Measurements from ENCODE around the gene RNF167.
"Not testable (repeated sequence)": the region's sequence is repeated elsewhere in the genome, so short reads cannot be mapped to it uniquely, and the experiment has no call there.

DNA sequence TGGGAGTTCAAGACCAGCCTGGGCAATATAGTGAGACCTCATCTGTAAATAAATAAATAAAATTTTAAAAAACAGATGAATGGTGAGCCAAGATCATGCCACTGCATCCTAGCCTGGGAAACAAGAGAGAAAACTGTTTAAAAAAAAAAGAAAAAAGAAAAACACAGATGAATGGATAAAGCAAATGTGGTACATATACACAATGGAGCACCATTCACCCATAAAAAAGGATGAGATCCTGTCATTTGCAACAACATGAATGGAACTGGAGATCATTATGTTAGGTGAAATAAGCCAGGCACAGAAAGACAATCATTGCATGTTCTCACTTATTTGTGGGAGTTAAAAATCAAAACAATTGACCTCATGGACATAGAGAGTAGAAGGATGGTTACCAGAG, 33.4 kb upstream of the RNF167 start:
- not testable (repeated sequence) for TF ChIP-seq EZH2 (IDR thresholded peaks at IDR 0.05; ENCODE audit: insufficient read depth, poor library complexity, severe bottlenecking); EZH2phosphoT487 (IDR thresholded peaks at IDR 0.05; ENCODE audit: insufficient read depth, low read depth)
